ENCODE measurements around the gene A3GALT2.

Gene A3GALT2

GRCh38 chr1:33296824-33297223 is 24.1 kb downstream of the A3GALT2 start:
- TF ChIP-seq TAF1 (IDR thresholded peaks at IDR 0.05; ENCODE audit: borderline replicate concordance, insufficient read depth, low read length) (no peak), FOXP2 (optimal IDR thresholded peaks at IDR 0.05; ENCODE audit: borderline replicate concordance, extremely low read depth, extremely low read length, insufficient read depth) (no peak), SIN3A (IDR thresholded peaks at IDR 0.05; ENCODE audit: borderline replicate concordance, insufficient read depth, low read length) (no peak), REST (IDR thresholded peaks at IDR 0.05; ENCODE audit: insufficient read depth in 1 of 2, low read depth in 2 of 2, low read length in 2 of 2) (no peak), POLR2AphosphoS5 (IDR thresholded peaks at IDR 0.05; ENCODE audit: low read depth, low read length) (no peak)

- no peak for TF ChIP-seq POLR2AphosphoS5 (IDR thresholded peaks at IDR 0.05; ENCODE audit: low read depth, low read length)
- no peak for TF ChIP-seq TAF1 (IDR thresholded peaks at IDR 0.05; ENCODE audit: borderline replicate concordance, insufficient read depth, low read length)
- no peak for TF ChIP-seq REST (IDR thresholded peaks at IDR 0.05; ENCODE audit: insufficient read depth in 1 of 2, low read depth in 2 of 2, low read length in 2 of 2)
- TF ChIP-seq SIN3A (IDR thresholded peaks at IDR 0.05; ENCODE audit: borderline replicate concordance, insufficient read depth, low read length): no peak
- TF ChIP-seq FOXP2 (optimal IDR thresholded peaks at IDR 0.05; ENCODE audit: borderline replicate concordance, extremely low read depth, extremely low read length, insufficient read depth): no peak
Measured at GRCh38 chr1:33296082-33296458, 24.8 kb downstream of the A3GALT2 start.

- TF ChIP-seq FOXP2 (optimal IDR thresholded peaks at IDR 0.05; ENCODE audit: borderline replicate concordance, extremely low read depth, extremely low read length, insufficient read depth) (peak; percentile 14), REST (IDR thresholded peaks at IDR 0.05; ENCODE audit: insufficient read depth in 1 of 2, low read depth in 2 of 2, low read length in 2 of 2) (no peak)
Measured at GRCh38 chr1:33295450-33296081, 25.3 kb downstream of the A3GALT2 start.

- TF ChIP-seq POLR2AphosphoS5 (IDR thresholded peaks at IDR 0.05; ENCODE audit: low read depth, low read length) (no peak), FOXP2 (optimal IDR thresholded peaks at IDR 0.05; ENCODE audit: borderline replicate concordance, extremely low read depth, extremely low read length, insufficient read depth) (no peak), REST (IDR thresholded peaks at IDR 0.05; ENCODE audit: insufficient read depth in 1 of 2, low read depth in 2 of 2, low read length in 2 of 2) (no peak), TAF1 (IDR thresholded peaks at IDR 0.05; ENCODE audit: borderline replicate concordance, insufficient read depth, low read length) (no peak), SIN3A (IDR thresholded peaks at IDR 0.05; ENCODE audit: borderline replicate concordance, insufficient read depth, low read length) (no peak)
Measured at GRCh38 chr1:33295023-33295422, 25.9 kb downstream of the A3GALT2 start.
